ENCODE measurements around the gene AUNIP.

The AUNIP gene

DNA sequence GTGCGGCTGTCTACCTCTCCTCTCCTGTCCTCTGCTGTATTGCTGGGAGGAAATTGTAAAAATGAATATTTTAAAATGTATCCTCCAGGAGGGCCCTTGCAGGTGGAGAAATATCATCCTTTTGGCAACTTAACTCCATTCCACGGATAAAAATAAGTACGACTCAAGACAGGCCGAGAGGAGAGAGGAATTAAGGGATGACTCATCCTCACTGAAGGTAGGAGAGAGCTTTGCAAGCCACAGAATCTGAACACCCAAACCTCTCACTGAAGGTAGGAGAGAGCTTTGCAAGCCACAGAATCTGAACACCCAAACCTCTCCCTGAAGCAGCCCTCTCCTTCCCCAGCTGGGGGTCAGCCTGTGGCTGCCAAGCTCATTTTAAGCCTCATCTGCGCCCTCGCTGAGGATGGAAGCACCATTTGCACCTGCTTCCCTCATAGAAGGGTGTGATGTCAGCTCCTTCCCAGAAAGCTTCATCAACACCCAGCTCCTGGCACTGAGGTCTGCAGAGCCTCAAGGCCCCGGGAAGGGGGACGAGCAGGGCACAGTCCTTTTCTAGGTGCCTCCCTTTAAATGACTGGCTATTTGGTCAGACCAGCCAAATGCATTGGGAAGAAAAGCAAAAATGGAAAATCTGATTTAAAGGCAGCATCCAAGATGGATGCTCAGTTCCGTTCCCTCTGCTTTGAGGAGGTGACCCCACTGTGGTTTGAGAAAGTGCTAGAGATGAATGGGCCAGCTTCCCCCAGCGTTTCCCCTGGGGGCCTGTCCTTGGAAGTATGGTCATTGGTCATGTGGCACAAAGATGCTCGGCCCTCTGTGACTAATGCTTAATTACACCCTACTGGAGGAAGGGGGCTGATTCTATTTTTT lies 72.1 kb downstream of the AUNIP start:
- no peak overlapping the region; the same call in 1 of the 2 replicates for H3K27ac ChIP-seq
- TF ChIP-seq, protein P1, sequence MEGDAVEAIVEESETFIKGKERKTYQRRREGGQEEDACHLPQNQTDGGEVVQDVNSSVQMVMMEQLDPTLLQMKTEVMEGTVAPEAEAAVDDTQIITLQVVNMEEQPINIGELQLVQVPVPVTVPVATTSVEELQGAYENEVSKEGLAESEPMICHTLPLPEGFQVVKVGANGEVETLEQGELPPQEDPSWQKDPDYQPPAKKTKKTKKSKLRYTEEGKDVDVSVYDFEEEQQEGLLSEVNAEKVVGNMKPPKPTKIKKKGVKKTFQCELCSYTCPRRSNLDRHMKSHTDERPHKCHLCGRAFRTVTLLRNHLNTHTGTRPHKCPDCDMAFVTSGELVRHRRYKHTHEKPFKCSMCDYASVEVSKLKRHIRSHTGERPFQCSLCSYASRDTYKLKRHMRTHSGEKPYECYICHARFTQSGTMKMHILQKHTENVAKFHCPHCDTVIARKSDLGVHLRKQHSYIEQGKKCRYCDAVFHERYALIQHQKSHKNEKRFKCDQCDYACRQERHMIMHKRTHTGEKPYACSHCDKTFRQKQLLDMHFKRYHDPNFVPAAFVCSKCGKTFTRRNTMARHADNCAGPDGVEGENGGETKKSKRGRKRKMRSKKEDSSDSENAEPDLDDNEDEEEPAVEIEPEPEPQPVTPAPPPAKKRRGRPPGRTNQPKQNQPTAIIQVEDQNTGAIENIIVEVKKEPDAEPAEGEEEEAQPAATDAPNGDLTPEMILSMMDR (IDR thresholded peaks at IDR 0.05; ENCODE audit: low read depth, low read length): no peak
- no peaks in the 10 kb centered on the region for H3K9me3 ChIP-seq (ENCODE audit: severe bottlenecking)
- H3K27me3 ChIP-seq (ENCODE audit: insufficient read depth, low read depth, severe bottlenecking): no peaks in the 10 kb centered on the region
- no peaks in the 10 kb centered on the region; the same call in 1 of the 2 replicates for H3K36me3 ChIP-seq
- H3K4me3 ChIP-seq (ENCODE audit: low read depth, low read length): no peak overlapping the region
- no peak for DNase-seq

DNA sequence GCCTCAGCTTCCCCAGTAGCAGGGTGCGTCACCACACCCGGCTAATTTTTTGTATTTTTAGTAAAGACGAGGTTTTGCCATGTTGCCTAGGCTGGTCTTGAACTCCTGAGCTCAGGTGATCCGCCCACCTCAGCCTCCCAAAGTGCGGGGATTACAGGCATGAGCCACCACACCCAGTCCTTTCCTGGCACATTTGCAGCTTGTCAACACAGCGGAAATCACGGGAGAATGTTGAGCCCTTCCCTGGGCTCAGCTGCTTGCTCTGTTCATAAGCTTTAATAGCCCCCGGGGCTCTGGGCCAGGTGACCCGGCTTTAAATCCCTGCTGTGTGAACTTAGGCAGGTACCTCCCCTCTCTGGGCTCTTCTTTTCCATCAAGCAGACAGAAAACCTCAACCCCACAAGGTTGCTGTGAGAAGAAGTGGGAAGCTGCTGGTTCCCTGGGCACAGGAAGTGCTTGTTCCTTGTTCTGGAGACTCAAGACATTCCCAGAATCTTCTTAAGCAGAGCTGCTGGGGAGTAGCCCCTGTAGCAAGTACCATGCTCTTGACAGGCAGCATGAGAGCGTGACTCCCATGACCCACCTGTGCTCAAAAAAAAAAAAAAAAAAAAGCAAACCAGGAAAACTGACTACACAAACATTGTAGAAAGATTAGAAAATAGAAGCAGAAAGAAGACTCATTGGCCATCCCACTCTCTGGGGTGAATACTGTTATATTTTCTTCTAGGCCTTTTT lies 73.8 kb downstream of the AUNIP start:
- no peaks in the 10 kb centered on the region; the same call in 1 of the 2 replicates for H3K36me3 ChIP-seq
- peak; percentile 48 for DNase-seq
- TF ChIP-seq, protein P1 (IDR thresholded peaks at IDR 0.05; ENCODE audit: low read depth, low read length): no peak
- no peaks in the 10 kb centered on the region for H3K27me3 ChIP-seq (ENCODE audit: insufficient read depth, low read depth, severe bottlenecking)
- H3K27ac ChIP-seq: peak overlapping the region; percentile 30; the same call in 1 of the 2 replicates
- no peak overlapping the region for H3K4me3 ChIP-seq (ENCODE audit: low read depth, low read length)
- no peaks in the 10 kb centered on the region for H3K9me3 ChIP-seq (ENCODE audit: severe bottlenecking)

DNA sequence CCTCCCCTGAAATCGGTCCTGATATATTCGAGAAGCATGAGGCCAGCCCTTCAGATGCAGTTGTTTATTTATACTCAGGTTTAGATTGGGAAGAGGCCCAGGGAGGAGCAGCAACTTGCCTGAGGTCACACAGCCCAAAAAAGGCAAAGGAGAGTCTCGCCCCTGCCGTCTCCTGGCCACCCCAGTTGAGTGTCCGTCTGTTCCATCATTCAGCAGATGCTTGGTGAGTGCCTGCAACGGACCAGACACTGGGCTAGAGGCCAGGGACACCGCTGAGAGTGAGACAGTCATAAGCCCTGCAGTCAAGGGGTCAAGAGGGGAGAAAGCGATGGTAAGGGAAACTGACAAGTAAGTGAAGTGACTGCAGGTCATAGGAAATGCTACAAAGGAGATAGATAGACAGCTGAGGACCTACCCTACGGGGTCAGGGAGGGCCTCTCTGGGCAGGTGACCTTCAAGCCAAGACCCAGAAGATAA lies 74.6 kb downstream of the AUNIP start:
- TF ChIP-seq, protein P1 (IDR thresholded peaks at IDR 0.05; ENCODE audit: low read depth, low read length): no peak
- Histone ChIP-seq H3K4me3 (ENCODE audit: low read depth, low read length) (no peak overlapping the region), H3K36me3 (no peaks in the 10 kb centered on the region; the same call in 1 of the 2 replicates), H3K27ac (no peak overlapping the region), H3K27me3 (ENCODE audit: insufficient read depth, low read depth, severe bottlenecking) (no peaks in the 10 kb centered on the region), H3K9me3 (ENCODE audit: severe bottlenecking) (no peaks in the 10 kb centered on the region)
- no peak for DNase-seq
